ENCODE measurements around the gene SLC17A2.

GRCh38 chr6:25886066-25886465 lies 44.4 kb downstream of the SLC17A2 start:
- no peak for TF ChIP-seq GATA3 (IDR thresholded peaks at IDR 0.05; ENCODE audit: low read depth, low read length)
- TF ChIP-seq GATA2 (IDR thresholded peaks at IDR 0.05; ENCODE audit: low read depth, low read length): no peak

All from SH-SY5Y (cell line).